ENCODE results near the gene OSBPL8. TPM values are rescaled to one million over a fixed set of nuclear protein-coding genes. Genes with fewer than 3 reads are reported as not detected.

The OSBPL8 gene
- total and polyA plus RNA-seq, 4 donors = 6.9 to 32.5 (median 22.9) TPM

GRCh38 chr12:76422154-76422542 is 137.4 kb downstream of the OSBPL8 start (continued):
- TF ChIP-seq REST (IDR thresholded peaks at IDR 0.05) = no peak

DNA sequence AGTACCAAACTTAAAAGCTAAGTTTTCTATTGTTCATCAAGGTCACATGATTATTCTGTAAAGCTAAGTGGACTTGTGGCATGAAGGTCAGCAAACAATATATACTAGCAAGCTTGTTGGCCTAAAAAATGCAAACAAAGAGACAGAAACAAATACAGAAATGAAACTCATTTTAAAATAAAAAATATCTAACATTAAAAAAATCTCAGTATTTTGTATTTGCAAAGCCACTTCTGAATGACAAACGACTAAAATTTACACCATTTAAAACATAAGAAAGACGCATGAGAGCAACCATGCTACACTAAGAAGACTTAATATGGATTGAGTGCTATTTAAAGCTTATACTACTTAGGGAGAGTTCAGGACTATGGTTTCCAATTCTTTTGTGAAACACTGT is 138.5 kb downstream of the OSBPL8 start:
- peaks cover 0 to 12% (median 7%) of the 10 kb centered on the region in 4 donors for H3K4me1 ChIP-seq (ENCODE audit: control insufficient read depth in 4 of 4, insufficient read depth in 4 of 4, low read length in 3 of 4)
- no peak for TF ChIP-seq YY1 (IDR thresholded peaks at IDR 0.05)
- TF ChIP-seq, protein P1, sequence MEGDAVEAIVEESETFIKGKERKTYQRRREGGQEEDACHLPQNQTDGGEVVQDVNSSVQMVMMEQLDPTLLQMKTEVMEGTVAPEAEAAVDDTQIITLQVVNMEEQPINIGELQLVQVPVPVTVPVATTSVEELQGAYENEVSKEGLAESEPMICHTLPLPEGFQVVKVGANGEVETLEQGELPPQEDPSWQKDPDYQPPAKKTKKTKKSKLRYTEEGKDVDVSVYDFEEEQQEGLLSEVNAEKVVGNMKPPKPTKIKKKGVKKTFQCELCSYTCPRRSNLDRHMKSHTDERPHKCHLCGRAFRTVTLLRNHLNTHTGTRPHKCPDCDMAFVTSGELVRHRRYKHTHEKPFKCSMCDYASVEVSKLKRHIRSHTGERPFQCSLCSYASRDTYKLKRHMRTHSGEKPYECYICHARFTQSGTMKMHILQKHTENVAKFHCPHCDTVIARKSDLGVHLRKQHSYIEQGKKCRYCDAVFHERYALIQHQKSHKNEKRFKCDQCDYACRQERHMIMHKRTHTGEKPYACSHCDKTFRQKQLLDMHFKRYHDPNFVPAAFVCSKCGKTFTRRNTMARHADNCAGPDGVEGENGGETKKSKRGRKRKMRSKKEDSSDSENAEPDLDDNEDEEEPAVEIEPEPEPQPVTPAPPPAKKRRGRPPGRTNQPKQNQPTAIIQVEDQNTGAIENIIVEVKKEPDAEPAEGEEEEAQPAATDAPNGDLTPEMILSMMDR (IDR thresholded peaks at IDR 0.05; ENCODE audit: low read depth, low read length, missing input control) = no peak
- no peak for TF ChIP-seq FOXA2 (IDR thresholded peaks at IDR 0.05)
- TF ChIP-seq TAF1 (conservative IDR thresholded peaks at IDR 0.05) = no peak
- TF ChIP-seq RXRA (IDR thresholded peaks at IDR 0.05) = no peak
- TF ChIP-seq GABPA (IDR thresholded peaks at IDR 0.05 in 1 of 2, conservative IDR thresholded peaks at IDR 0.05 in 1 of 2) = no peak
- no peak for TF ChIP-seq SP1 (IDR thresholded peaks at IDR 0.05)
- TF ChIP-seq NR2F2 (IDR thresholded peaks at IDR 0.05) = no peak
- TF ChIP-seq FOXA1 (IDR thresholded peaks at IDR 0.05) = no peak
- TF ChIP-seq HNF4A (conservative IDR thresholded peaks at IDR 0.05) = no peak
- no peak for TF ChIP-seq RAD21 (IDR thresholded peaks at IDR 0.05)
- no peak for TF ChIP-seq MAX (IDR thresholded peaks at IDR 0.05)
- no peaks in the 10 kb centered on the region for H3K36me3 ChIP-seq (ENCODE audit: control insufficient read depth in 4 of 4, insufficient read depth in 3 of 4, low read depth in 1 of 4, low read length in 3 of 4)
- no peak overlapping the region for H3K27ac ChIP-seq (ENCODE audit: low read depth in 1 of 2, low read length in 2 of 2)
- DNase-seq (ENCODE audit: low spot score) = no peak
- WGBS = 93% methylated on average over 2 of the region's 2 CpGs
- no peak overlapping the region for H3K4me3 ChIP-seq (ENCODE audit: low read depth in 1 of 3, low read length in 3 of 3)
- no peak overlapping the region for H3K9ac ChIP-seq (ENCODE audit: low read depth in 1 of 2, low read length in 2 of 2)
- no peaks in the 10 kb centered on the region for H3K27me3 ChIP-seq (ENCODE audit: control insufficient read depth in 4 of 4, insufficient read depth in 4 of 4, low read length in 3 of 4)
- H3K9me3 ChIP-seq (ENCODE audit: control insufficient read depth in 4 of 4, low read length in 3 of 4) = peaks cover 2 to 15% (median 4%) of the 10 kb centered on the region in 4 donors

GRCh38 chr12:76420222-76420621 is 139.3 kb downstream of the OSBPL8 start:
- no peaks in the 10 kb centered on the region for H3K36me3 ChIP-seq (ENCODE audit: control insufficient read depth in 4 of 4, insufficient read depth in 3 of 4, low read depth in 1 of 4, low read length in 3 of 4)
- peaks cover 0 to 10% (median 2%) of the 10 kb centered on the region in 4 donors for H3K9me3 ChIP-seq (ENCODE audit: control insufficient read depth in 4 of 4, low read length in 3 of 4)
- no peak overlapping the region for H3K27ac ChIP-seq (ENCODE audit: low read depth in 1 of 2, low read length in 2 of 2)
- WGBS = 88% methylated on average over 2 of the region's 2 CpGs
- H3K9ac ChIP-seq (ENCODE audit: low read depth in 1 of 2, low read length in 2 of 2) = no peak overlapping the region
- peaks cover 0 to 12% (median 7%) of the 10 kb centered on the region in 4 donors for H3K4me1 ChIP-seq (ENCODE audit: control insufficient read depth in 4 of 4, insufficient read depth in 4 of 4, low read length in 3 of 4)
- H3K4me3 ChIP-seq (ENCODE audit: low read depth in 1 of 3, low read length in 3 of 3) = no peak overlapping the region
- no peak for DNase-seq (ENCODE audit: low spot score)
- H3K27me3 ChIP-seq (ENCODE audit: control insufficient read depth in 4 of 4, insufficient read depth in 4 of 4, low read length in 3 of 4) = no peaks in the 10 kb centered on the region
- TF ChIP-seq EGR1 (IDR thresholded peaks at IDR 0.05; ENCODE audit: low read depth in 2 of 2) (no peak), RXRA (IDR thresholded peaks at IDR 0.05) (no peak), YY1 (IDR thresholded peaks at IDR 0.05) (no peak), GABPA (IDR thresholded peaks at IDR 0.05 in 1 of 2, conservative IDR thresholded peaks at IDR 0.05 in 1 of 2) (no peak), MAX (IDR thresholded peaks at IDR 0.05) (no peak), HNF4A (conservative IDR thresholded peaks at IDR 0.05) (no peak), RAD21 (IDR thresholded peaks at IDR 0.05) (no peak), HNF4G (IDR thresholded peaks at IDR 0.05) (no peak), JUND (IDR thresholded peaks at IDR 0.05) (no peak), REST (IDR thresholded peaks at IDR 0.05) (no peak), FOXA2 (IDR thresholded peaks at IDR 0.05) (no peak), ATF3 (IDR thresholded peaks at IDR 0.05) (no peak), NR2F2 (IDR thresholded peaks at IDR 0.05) (no peak)
- TF ChIP-seq, protein P1 (IDR thresholded peaks at IDR 0.05; ENCODE audit: low read depth, low read length, missing input control) = no peak

Data from liver (tissue), 9 donors.